Activated CD4-positive, alpha-beta T cell treated with anti-CD3 and anti-CD28 coated beads for 4 hours (primary cell): Measurements from ENCODE around the gene CLPX.
"Not testable (repeated sequence)": the region's sequence is repeated elsewhere in the genome, so short reads cannot be mapped to it uniquely, and the experiment has no call there.

Experiments
- DNase-seq, 2 donors: peaks; one replicate each; pipeline ENCODE4 v3.0.0-alpha.2; 2020

Gene CLPX

DNA sequence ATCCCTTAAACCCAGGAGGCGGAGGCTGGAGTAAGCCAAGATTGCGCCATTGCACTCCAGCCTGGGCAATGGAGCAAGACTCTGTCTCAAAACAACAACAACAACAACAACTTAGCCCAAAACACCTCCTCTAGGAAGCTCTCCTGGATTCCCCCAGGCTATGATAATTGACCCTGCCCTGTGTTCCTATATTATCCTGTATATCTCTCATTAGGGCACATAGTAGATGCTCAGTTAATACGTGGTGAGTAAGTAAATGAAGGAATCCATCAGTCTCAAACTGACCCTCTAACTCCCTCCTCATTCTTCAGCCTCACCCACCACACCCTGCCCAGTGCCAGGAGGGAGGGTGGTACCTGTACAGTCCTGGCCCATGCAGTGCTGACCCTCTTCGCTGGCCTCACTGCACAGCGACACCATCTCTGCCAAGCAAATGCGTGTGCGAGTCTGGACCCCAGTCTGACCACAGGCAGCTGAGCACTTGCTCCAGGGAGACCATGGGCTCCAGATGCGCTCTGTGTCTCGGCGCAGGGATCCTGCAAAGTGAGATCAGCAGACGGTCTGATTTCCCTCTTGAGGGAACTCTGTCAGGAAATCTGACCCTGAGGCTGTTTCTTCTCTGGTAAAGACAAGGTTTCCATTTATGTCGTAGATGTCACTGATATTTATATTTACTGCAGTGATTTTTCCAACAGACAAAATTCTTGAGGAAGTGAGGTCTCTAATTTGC, 20.0 kb upstream of the CLPX start:
- no peak for DNase-seq

DNA sequence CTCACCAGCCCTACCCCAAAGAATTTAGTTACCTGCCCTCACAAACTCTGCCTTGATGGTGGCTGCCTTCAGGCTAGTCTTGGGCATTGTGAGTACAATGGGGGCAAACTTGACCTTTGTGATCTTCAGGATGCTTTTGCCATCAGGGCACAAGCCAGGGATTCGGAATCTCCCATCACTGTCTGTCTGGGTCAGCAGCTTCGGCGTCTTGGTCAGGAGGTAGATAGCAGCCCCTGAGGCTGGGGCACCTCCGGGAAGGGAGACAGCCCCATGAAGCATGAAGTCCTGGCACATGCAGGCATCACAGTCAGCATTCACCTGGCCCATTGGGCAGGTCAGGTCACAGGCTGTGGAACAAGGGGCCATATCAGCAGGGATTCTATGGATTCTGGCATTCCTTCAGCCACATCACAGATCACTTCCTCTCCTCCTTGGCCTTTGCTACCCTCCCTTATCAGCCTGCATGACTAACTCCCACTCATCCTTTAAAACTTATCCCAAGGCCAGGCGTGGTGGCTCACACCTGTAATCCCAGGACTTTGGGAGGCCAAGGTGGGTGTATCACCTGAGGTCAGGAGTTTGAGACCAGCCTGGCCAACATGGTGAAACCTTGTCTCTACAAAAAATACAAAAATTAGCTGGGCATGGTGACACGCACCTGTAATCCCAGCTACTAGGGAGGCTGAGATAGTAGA, 19.2 kb upstream of the CLPX start:
- no peak for DNase-seq

DNA sequence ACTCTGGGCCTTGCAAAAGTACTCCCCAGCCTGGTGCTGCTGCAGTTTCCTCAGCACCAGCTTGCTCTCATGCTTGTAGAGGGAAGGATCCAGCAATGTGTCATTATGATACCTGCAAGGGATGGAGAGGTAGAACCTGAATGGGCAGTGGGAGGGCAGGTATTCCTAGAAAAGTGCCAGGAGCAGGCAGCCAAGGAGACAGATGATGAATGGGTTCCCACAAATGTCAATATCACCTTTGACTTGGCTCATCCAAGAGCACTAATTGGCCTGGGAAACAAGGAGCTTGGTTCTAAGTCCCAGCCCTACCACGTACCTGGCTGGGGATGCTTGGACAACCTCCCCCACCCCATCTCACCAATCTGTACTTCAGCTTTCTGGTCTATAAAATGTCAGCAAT, 16.8 kb upstream of the CLPX start:
- no peak for DNase-seq

DNA sequence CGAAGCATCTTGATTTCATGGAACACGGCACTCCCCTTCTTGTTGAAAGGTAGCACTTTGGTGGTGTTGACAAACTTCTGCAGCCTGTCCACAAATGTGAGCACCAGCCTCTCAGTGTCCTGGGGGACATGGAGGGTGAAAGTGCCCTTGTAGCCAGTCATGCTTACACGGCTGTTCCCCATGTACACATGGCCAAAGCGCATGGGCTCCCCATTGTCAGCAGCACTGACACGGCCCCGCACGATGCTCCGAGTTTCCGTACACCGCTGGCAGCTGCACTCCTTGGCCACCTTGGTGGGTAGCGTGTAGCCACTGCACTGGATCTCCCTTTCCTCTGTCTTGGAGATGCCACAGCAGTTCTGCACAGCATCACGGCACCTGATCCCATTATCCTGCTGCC, 13.4 kb upstream of the CLPX start:
- no peak for DNase-seq

DNA sequence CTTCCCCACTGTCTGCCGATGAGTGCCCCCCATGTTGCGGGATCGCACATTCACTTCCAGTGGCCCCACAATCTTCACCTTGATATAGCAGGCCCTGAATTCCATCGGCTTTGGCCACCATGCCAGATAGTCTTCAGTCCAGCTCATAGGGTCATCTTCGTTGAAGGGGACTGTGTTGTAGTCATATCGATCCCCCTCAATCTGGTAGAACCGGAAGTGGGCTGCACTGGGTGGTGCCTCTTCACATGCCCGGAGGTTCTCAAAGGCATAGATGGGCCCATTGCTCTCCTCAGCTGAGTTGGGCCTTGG, 12.1 kb upstream of the CLPX start:
- no peak for DNase-seq

DNA sequence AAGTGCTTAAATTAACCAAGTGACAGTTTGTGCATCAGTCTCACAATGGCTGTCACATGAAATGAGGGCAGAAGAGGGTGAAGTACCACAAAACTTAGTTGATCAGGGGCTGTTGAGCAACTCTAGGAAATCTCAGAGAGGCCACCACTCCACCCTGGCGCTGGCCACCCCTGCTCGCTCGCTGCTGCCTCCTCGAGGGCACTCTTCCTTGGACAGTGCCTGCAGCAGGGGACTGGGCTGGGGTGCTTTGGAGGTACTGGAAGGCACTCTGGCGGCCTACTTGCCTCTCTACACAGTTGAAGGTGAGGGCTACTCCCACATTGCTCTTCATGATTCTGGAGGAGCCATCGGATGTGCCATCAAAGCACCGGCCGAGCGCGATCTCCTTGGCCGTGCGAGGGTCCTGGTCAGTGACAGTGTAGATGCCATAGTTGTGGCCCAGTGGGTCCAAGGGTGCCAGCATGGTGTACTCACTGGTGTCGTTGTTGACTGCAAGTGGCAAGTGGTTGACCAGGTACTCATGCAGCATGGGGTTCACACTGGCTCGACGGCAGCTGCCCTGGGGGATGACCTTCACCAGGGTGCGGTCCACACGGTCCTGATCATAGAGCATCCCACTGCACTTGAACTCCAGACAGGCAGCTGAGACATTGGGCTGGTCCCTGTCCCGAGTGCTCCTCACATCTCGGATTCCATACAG, 11.6 kb upstream of the CLPX start:
- no peak for DNase-seq

DNA sequence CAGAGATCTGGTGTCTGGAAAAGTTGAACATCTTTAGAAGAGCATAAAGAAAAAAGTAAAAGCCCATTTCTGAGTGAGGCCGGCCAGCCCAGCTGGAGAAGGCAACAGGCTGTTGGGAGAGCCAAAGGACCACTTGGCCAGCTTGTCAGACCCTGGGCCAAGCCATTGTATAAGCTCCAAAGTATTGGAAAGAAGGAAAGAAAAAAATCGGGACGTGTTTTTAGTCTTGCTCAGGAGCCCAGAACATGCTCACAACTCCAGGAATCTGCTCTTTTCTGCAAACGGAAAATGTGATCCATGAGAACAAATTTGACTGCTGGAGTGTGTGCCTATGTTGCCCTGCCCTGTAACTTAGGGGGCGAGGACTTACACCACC, 10.4 kb upstream of the CLPX start:
- no peak for DNase-seq

DNA sequence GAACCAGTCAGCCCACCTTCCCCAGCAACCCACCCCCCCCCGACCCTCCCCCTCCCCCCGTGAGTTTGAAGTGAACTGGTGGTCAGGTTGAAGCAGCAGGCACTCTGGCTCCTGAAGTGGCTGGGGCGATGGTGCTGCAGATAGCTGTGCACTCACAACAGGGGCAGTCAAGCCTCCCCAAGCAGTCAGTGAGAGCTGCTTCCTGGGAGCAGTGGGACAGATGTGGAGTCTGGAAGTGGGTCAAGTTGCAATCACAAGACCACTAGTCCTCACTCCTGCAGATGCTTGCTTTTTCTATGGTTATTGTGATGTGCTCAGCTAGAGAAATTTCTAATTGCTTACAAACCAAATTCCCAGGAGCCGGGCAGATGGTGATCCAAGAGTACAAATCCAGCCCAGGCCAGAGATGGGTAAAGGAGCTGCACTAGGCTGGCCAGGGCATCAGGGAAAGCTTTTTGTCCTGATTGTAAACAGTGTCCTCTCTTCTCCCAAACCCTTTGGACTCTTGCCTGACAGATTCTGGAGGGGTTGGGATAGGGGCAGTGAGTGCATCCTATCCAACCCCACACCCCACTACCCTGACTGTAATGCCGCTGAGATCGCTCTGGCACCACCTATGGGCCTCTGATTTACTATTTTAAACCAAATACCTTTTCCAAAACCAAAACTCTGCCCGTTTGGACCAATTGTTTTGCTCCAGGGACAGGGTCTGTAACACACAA, 9.8 kb upstream of the CLPX start:
- DNase-seq = no peak

DNA sequence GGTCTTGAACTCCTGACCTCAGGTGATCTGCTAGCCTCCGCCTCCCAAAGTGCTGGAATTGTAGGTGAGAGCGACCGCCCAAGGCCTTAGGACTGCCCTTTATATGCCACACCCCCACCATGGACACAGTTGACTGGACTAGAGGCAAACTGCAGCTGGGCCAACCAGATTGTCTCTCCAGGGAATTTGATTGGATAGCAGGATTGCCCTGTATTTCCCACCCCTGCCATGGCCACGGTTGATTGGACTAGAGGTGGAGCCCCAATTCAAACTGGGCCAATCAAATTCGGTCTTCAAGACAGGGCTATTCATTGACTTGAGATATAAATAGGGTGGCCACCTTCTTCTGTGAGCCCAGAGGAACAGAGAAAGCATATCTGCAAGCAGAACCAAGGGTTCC, 6.9 kb upstream of the CLPX start:
- DNase-seq = no peak

DNA sequence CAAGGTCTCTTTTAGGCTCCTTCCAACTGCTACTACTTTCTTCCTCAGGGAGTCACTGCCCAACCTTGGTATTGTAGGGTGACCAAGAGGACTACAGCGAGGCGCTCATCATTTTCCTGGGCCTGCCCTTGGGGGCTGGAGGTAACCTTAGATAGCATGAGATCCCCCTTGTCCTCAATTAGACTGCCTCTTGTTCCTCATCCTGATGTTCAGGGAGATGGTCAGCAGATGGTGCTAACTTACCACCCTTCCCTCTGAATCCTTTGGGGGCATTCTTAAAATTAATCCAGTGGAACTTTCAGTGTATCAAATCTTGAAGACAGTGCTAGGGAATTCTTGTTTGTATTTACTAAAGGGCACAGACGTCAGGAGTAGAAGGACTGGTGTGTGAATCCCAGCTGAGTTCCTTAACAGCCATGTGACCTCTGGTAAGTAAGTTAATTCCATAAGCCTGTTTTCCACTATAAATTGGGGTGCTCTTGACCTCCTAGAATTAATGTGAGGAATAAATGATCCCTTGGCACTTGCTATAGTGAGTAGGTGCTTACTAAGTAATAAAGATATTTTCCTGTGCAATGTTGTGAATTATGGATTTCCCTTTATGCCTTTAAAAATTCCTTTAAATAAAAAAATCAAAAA, 4.1 kb upstream of the CLPX start:
- no peak for DNase-seq

DNA sequence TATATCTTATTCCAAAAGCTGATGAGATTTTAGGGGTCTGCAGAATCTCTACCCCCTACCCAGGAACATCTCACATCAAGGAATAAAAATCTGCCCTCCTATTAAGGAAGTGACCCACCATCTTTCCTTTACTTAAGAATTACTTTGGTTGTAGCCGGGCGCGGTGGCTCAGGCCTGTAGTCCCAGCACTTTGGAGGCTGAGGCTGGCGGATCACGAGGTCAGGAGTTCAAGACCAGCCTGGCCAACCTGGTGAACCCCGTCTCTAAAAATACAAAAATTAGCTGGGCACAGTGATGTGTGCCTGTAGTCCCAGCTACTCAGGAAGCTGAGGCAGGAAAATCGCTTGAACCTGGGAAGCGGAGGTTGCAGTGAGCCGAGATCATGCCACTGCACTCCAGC, 3.3 kb upstream of the CLPX start:
- DNase-seq = not testable (repeated sequence)

DNA sequence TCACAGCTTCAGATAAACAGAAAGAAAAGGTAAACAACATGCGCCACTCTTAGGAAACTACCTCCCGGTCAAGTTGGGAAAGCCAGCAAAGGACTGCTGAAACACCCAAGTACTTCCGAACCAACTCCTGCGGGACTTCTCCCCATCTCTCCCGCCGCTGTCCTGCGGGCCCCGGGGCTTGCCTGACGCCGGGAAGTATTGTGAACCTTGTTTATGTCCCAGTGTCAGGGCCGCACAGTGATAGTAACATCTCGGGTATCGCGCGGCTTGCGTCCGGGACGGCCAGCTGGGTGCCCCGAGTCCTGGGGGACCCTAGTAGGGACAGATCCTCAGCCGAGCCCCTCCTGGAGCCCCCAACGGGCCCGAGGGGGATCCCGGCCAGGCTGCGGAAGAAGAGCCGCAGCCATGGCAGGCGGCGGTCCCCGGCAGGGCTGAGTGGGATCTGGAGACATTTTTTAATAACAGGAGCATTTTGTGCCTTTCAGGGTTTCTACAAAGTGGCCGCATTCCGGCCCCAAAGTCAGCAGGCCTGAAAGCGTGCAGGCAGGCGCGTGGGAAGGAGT, 756 bp downstream of the CLPX start:
- peak; percentile 8 to 18 for DNase-seq

DNA sequence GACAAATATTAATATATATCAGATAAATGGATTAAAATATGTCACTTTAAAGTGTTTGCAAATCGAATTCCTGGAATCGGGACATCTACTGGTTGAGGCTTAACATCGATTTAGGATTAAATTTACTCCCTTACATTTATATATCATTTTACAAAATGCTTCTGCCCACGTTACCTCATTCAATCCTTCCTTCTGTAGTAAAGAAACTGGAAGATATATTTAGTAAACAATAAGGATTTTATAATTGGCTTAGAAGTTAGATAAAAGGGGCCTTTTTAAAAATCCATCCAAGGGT, 1.3 kb downstream of the CLPX start:
- DNase-seq = no peak

DNA sequence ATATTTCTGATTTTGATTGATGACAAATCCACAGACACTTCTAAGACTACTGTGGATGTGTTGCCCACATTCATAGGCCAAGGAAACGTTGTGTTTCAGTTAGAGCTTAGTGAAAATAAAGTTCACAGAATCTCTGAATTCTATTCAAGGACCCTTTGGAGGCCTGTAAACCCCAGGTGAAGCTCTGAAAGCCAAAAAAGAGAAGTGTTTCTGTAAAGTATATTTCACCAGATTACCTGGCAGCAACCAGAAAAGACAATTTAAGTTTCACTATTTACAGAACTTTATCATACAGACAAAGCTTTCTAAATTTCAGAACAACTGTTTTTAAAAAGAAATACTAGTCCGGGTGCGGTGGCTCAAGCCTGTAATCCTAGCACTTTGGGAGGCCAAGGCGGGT, 2.6 kb downstream of the CLPX start:
- no peak for DNase-seq

DNA sequence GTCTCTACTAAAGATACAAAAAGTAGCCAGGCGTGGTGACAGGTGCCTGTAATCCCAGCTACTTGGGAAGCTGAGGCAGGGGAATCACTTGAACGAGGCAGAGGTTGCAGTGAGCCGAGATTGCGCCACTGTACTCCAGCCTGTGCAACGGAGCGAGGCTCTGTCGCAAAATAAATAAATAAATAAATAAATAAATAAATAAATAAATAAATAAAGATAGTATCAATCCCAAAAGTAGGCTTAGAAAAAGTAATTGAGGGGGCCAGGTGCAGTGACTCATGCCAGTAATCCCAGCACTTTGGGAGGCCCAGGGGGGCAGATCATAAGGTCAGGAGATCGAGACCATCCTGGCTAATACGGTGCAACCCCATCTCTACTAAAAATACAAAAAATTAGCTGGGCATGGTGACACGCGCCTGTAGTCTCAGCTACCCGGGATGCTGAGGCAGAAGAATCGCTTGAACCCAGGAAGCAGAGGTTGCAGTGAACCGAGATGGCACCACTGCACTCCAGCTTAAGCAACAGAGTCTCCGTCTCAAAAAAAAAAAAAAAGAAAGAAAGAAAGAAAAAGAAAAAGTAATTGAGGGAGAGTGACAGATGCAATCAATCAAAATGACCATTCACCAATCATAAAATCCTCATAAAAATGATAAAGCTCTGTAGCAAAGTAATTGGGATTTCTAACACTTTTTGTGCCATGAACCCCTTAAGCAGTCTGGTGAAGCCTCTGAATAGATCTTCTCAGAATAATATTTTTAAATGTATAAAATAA, 3.4 kb downstream of the CLPX start:
- not testable (repeated sequence) for DNase-seq

DNA sequence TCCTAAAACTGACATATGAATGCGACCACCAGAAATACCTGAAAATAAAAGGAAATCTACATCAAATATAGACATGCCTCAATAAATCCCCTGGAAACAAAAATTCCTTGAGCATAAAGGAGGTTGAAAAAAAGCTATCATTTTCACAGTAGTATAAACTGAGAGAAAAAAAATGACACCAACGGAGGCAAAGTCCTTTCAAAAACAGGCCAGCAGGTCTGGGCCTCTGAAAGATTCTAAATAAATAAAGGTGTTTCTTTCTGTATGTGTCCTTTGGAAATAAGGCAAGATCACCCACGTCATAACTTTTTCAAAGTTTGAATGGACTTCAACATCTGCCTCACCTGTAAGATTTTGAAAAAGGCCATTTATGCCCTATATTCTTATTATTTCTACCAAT, 5.0 kb downstream of the CLPX start:
- DNase-seq = no peak

DNA sequence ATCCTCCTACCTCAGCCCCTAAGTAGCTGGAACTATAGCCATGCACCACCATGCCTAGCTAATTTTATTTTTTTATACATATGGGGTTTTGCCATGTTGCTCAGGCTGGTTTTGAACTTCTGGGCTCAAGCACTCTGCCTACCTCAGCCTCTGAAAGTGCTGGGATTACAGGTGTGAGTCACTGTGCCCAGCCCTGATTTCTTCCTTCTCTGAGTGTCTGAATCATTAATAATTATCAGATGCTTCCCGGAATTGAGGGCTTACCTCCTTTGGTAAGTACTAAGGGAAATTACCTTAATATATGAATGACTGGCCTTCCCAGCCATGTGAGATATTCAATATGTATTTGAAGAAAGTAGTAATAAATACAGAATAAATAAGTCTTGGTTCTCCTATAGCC, 7.2 kb downstream of the CLPX start:
- DNase-seq = no peak

DNA sequence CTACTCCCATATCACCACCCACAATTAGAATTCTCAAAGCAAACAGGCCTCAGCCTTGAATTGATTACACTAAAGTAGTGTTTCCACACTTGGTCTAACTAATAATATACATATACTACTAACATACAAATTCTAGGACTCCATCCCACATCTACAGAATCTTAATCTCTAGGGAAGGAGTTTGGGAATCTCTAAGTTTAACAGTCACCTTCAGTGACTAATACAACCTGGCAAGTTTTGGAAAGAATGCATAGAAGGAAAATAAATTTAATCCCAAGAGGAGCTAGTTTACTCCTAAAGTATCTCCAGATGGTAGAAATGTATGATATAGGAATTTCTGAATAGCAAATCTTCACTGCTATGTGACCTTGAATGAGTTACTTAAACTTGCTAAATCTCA, 9.1 kb downstream of the CLPX start:
- DNase-seq = no peak

DNA sequence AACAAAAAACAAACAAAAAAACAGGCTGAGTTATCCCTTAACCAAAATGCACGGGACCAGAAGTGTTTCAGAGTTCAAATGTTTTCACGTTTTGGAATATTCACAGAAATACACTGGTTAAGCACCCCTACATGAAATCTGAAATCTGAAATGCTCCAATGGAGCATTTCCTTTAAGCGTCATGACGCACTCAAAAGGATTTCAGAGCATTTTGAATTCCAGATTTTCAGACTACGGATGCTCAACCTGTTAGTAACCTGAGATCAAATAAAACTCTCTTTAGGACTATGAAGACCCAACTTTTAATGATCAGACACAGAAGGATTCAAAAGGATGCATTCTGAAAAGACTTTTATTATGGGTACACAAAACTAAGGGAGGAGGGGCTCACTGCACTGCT, 9.6 kb downstream of the CLPX start:
- no peak for DNase-seq

DNA sequence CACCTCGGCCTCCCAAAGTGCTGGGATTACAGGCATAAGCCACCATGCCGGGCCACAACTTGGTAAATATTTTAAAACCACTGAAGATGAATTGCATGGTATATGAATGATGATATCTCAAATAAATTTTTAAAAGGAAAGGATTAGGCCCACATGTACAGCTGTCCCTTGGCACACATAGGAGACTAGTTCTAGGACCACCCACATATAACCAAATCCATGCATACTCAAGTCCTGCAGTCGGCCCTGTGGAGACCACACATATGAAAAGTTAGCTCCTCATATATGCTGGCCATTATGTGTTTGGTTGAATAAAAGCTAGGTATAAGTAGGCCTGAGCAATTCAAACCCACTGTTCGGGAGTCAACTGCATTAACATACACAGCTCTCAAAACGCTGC, 10.6 kb downstream of the CLPX start:
- DNase-seq = no peak

DNA sequence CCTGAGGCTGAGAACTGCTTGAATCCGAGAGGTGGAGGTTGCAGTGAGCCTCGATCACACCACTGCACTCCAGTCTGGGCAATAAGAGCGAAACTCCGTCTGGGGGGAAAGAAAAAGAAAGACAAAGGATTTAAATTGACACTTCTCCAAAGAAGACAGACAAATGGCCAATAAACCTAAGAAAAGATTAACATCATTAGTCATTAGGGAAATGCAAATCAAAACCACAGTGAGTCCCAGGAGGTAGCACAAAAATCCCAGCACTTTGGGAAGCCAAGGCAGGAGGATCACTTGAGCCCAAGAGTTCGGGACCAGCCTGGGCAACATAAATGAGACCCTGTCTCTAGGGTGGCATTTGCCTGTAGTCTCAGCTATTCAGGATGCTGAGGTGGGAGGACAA, 12.6 kb downstream of the CLPX start:
- DNase-seq = no peak

DNA sequence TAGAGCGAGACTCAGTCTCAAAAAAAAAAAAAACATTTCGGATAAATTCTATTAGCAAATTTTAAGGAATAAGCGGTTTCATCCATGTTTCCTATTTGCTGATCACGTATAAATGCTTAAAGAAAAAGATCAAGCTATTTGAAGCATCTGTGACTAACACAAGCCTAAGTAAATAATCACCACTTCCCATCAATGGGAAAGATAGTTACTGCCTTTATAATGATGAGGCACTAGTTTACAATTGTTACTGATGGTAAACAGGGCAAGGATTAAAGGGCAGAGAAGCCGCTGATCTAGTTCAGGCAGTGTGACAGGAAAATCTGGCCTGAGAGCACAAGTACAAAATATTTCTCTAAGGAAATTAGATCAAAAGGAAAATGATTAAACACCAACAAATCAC, 13.7 kb downstream of the CLPX start:
- DNase-seq = no peak

DNA sequence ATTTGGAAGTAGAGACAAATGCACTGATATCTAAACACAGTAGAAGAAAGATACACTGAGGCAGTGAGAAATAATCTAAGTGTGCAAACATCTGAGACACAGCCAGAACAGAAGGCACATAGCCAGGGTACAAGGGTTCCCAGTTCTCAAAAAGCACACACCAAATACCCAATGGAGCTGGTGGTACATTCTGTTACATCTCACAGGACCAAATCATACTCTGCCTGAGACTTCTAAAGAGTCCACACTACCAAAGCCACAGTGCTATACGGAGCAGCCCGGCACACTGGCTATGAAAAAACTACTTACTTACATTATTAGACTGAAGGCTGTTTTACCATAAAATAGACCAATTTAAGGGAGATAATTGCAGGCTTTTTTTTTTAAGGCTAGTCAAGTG, 19.3 kb downstream of the CLPX start:
- DNase-seq = no peak
